HepG2 (cell line): ENCODE data around the gene PRRT2. TPM values are rescaled to one million over a fixed set of nuclear protein-coding genes. Genes with fewer than 3 reads are reported as not detected.

Source experiments
- AKAP8 ChIP-seq: sonication (generic); formaldehyde crosslinking; IDR thresholded peaks from 2 replicates; pipeline ENCODE4 v1.5.1; 2020; ENCODE audit warnings: mild to moderate bottlenecking, missing genetic modification reagents
- ATF7-NPFF ChIP-seq: sonication (generic); formaldehyde crosslinking; IDR thresholded peaks from 2 replicates; pipeline ENCODE4 v1.8.1; 2023; ENCODE audit warnings: mild to moderate bottlenecking, low read depth, missing genetic modification reagents, moderate library complexity
- EEA1 ChIP-seq: sonication (generic); formaldehyde crosslinking; IDR thresholded peaks from 2 replicates; pipeline ENCODE4 v1.5.1; 2020; ENCODE audit warnings: mild to moderate bottlenecking, missing genetic modification reagents, borderline replicate concordance
- ETV6 ChIP-seq: sonication (generic); formaldehyde crosslinking; conservative IDR thresholded peaks from 2 replicates; pipeline ENCODE4 v1.4.0; 2020; ENCODE audit warnings: missing genetic modification reagents
- LCORL ChIP-seq, 2 experiments: fragments of 450-650 bp in 1 of 2; sonication (generic) in 1 of 2; formaldehyde crosslinking in 1 of 2; IDR thresholded peaks; 2 replicates each; pipeline versions ENCODE4 v1.5.0 to v1.6.1; 2017 to 2020; ENCODE audit warnings: antibody characterized with exemption in 1 of 2, missing genetic modification reagents in 1 of 2
- ZNF207 ChIP-seq: fragments of 450-650 bp; IDR thresholded peaks from 2 replicates; pipeline ENCODE4 v1.6.1; 2016; ENCODE audit warnings: antibody characterized with exemption, borderline replicate concordance
- polyA plus RNA-seq, 8 experiments: library from polyadenylated mRNA; depleted of rRNA in 3 of 8; stranded (reverse) in 7 of 8; unstranded in 1 of 8; fragments of >200 nt; fragmentation: Illumina TruSeq in 4 of 8; extraction: Trizol in 4 of 8; gene quantifications; 2 replicates each; pipeline versions ENCODE4 v1.2.1 to v1.2.3, GENCODE V29; 2011 to 2016; ENCODE audit warnings: low read depth in 4 of 8, missing spikeins in 1 of 8, mixed read lengths in 1 of 8; ENCODE audit not compliant: insufficient read depth in 1 of 8
- total RNA-seq, 5 experiments: library from RNA; depleted of rRNA; stranded (reverse); fragments of >200 nt; fragmentation: Illumina TruSeq; extraction: Trizol; gene quantifications; 2 replicates each; pipeline ENCODE4 v1.2.3, GENCODE V29; 2016; ENCODE audit warnings: low read depth in 1 of 5
- TF ChIP-seq, protein P1 (sequence below): sonication (generic); formaldehyde crosslinking; IDR thresholded peaks from 2 replicates; pipeline ENCODE4 v1.9.0; 2021; ENCODE audit warnings: missing genetic modification reagents, borderline replicate concordance

The PRRT2 gene
- total and polyA plus RNA-seq, 2 of the 13 experiments (the other 11 are each of a cell fraction or from before 2014, with no cell fraction given): 0.51 to 1.1 TPM

DNA sequence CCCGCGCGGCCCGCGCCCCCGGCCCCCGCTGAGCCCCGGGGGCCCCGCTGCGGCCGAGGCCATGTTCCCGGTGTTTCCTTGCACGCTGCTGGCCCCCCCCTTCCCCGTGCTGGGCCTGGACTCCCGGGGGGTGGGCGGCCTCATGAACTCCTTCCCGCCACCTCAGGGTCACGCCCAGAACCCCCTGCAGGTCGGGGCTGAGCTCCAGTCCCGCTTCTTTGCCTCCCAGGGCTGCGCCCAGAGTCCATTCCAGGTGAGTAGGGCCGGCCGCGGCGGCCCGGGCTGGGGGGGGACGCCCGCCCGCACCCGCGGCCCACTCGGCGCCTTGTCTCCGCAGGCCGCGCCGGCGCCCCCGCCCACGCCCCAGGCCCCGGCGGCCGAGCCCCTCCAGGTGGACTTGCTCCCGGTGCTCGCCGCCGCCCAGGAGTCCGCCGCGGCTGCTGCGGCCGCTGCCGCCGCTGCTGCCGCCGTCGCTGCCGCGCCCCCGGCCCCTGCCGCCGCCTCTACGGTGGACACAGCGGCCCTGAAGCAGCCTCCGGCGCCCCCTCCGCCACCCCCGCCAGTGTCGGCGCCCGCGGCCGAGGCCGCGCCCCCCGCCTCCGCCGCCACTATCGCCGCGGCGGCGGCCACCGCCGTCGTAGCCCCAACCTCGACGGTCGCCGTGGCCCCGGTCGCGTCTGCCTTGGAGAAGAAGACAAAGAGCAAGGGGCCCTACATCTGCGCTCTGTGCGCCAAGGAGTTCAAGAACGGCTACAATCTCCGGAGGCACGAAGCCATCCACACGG is 5.2 kb upstream of the PRRT2 start (continued):
- TF ChIP-seq, protein P1, sequence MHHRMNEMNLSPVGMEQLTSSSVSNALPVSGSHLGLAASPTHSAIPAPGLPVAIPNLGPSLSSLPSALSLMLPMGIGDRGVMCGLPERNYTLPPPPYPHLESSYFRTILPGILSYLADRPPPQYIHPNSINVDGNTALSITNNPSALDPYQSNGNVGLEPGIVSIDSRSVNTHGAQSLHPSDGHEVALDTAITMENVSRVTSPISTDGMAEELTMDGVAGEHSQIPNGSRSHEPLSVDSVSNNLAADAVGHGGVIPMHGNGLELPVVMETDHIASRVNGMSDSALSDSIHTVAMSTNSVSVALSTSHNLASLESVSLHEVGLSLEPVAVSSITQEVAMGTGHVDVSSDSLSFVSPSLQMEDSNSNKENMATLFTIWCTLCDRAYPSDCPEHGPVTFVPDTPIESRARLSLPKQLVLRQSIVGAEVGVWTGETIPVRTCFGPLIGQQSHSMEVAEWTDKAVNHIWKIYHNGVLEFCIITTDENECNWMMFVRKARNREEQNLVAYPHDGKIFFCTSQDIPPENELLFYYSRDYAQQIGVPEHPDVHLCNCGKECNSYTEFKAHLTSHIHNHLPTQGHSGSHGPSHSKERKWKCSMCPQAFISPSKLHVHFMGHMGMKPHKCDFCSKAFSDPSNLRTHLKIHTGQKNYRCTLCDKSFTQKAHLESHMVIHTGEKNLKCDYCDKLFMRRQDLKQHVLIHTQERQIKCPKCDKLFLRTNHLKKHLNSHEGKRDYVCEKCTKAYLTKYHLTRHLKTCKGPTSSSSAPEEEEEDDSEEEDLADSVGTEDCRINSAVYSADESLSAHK (CRISPR knock-in tag): peak; percentile 57; the same call in 1 of the 2 replicates
- no peak; the same call in 1 of the 2 replicates for TF ChIP-seq ATF7-NPFF (CRISPR knock-in tag)
- TF ChIP-seq LCORL (IDR thresholded peaks at IDR 0.05): no peak
- TF ChIP-seq LCORL (CRISPR knock-in tag; IDR thresholded peaks at IDR 0.05): no peak
- no peak for TF ChIP-seq EEA1
- TF ChIP-seq ZNF207: no peak
- no peak; the same call in 1 of the 2 replicates for TF ChIP-seq AKAP8
- TF ChIP-seq ETV6 (CRISPR knock-in tag): peak; percentile 40; the same call in 1 of the 2 replicates
